Cardiac ventricle fibroblast (primary cell): Measurements from ENCODE around the gene SNX6. TPM values are rescaled to one million over a fixed set of nuclear protein-coding genes. Genes with fewer than 3 reads are reported as not detected.

ENCODE experiments used
- total RNA-seq: library from RNA; depleted of rRNA; stranded (reverse); fragments of >200 nt; gene quantifications from 2 replicates; pipeline ENCODE4 v1.2.3, GENCODE V29; 2015

Gene SNX6
- 106 and 173 TPM in 2 replicates for total RNA-seq

DNA sequence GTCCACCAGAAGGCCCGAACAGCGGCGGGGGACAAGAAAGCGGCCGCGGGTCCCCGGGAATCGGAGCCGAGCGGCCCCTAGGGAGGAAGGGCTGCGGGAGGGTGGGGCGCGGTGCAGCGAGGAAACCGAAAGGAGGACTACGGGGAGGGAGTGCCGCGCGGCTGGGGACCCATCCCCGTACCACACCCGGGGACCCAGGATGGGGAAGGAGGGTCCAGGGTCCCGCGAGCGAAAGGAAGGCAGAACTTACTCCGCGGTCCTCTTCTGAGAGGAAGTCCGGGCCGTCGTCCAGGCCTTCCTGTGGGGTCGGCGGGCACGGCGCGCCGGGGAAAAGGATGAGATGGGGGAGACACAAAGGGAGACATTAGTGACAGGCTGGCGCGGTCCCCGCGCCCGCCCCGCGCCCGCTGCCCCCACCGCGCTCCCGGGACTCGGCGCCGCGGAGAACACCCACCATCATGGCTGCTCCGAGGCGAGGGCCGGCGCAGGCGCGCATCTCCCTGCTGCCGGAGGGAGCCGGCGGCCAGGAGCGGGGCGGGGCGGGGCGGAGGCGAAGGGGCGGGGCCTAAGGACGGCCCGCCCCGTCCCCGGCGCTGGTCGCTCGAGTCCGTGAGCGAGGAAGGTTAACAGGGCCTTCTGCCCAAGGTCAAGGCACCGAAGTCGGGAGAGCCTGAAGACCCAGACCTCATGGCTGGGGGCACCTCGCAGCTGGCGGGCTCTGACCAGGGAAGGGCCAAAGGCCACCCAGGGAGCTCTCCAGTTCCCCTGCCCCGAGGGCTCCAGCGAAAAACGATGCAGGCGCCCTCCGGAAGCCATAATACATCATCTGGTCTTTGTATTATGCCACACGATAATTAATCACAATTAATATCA, at the start of gene SNX6:
Gene SNX6 (minus strand): TSS at position 492 of the 873 bp plus-strand sequence. CDS start 32 bp downstream, at position 460.

DNA sequence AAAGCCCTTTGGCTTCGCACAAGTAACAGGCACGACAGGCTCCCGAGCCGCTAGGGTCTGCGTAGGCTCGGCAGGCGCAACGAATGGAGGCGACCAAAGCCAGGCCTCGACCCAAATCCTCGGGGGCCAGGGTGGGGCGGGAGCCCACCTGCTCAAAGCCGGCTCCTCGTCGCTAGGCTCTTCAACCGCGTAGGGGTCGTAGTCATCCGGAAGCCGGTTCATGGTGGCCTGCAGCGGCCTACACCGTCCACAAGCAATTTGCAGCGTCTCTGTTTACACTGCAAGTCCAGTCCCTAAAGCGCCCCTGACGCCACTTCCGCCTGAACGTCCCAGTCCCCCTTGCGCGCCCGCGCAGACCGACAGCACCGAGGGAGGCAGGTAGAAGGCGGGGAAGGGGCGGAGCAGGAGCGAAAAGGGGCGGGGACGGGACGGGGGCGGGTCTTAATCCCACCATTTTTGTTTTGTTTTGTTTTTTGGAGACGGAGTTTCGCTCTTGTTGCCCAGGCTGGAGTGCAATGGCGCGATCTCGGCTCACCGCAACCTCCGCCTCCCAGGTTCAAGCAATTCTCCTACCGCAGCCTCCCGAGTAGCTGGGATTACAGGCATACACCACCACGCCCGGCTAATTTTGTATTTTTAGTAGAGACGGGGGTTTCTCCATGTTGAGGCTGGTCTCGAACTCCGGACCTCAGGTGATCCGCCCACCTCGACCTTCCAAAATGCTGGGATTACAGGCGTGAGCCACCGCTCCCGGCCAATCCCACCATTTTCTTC, 90.4 kb downstream of the SNX6 start, which contains the start of gene EAPP:
Gene EAPP (minus strand): TSS at position 295 of the 774 bp plus-strand sequence. CDS start 73 bp downstream, at position 222.

Other genes with a start within 250 kb of the SNX6 start
- gene SPTSSA, start 167.9 kb downstream of the SNX6 start, total RNA-seq = 21.5 and 22.4 TPM in 2 replicates
- gene EAPP, start 90.4 kb downstream of the SNX6 start, total RNA-seq = 30.3 and 37.6 TPM in 2 replicates
- 40.1 and 65.3 TPM in 2 replicates for gene CFL2, start 84.4 kb upstream of the SNX6 start, total RNA-seq
- 9.8 and 11.0 TPM in 2 replicates for gene BAZ1A, start 245.2 kb upstream of the SNX6 start, total RNA-seq